Spleen (tissue), 11 donors: ENCODE measurements around the gene VASN. TPM values are rescaled to one million over a fixed set of nuclear protein-coding genes. Genes with fewer than 3 reads are reported as not detected.

Source experiments
- DNase-seq: peaks from one replicate; pipeline ENCODE4 v3.0.0-alpha.2; 2020
- H3K27ac ChIP-seq, 8 donors: fragments of 200-600 bp; sonication (generic) in 7 of 8; 1 replicate in 4 of 8; 2 replicates in 4 of 8; pipeline versions ENCODE4 v1.5.0 to v1.8.0; 2016 to 2021; ENCODE audit warnings: inconsistent platforms in 4 of 8, mild to moderate bottlenecking in 4 of 8, moderate library complexity in 1 of 8
- H3K27me3 ChIP-seq, 7 donors: fragments of 200-600 bp; sonication (generic) in 6 of 7; replicated peaks in 1 of 7; 1 replicate in 4 of 7; 2 replicates in 3 of 7; pipeline versions ENCODE4 v1.5.0 to v1.8.0; 2016 to 2021; ENCODE audit warnings: inconsistent platforms in 3 of 7, mild to moderate bottlenecking in 1 of 7
- H3K36me3 ChIP-seq, 6 donors: fragments of 200-600 bp; sonication (generic) in 5 of 6; 1 replicate in 4 of 6; 2 replicates in 2 of 6; pipeline versions ENCODE4 v1.5.0 to v1.8.0; 2016 to 2021; ENCODE audit warnings: inconsistent platforms in 2 of 6
- H3K4me1 ChIP-seq, 6 donors: fragments of 200-600 bp; sonication (generic) in 5 of 6; 1 replicate in 3 of 6; 2 replicates in 3 of 6; pipeline versions ENCODE4 v1.5.0 to v1.8.0; 2016 to 2021; ENCODE audit warnings: inconsistent platforms in 3 of 6
- H3K4me3 ChIP-seq, 8 donors: fragments of 200-600 bp; sonication (generic) in 7 of 8; 1 replicate in 4 of 8; 2 replicates in 4 of 8; pipeline versions ENCODE4 v1.5.0 to v1.8.0; 2016 to 2021; ENCODE audit warnings: inconsistent platforms in 4 of 8, mild to moderate bottlenecking in 4 of 8, moderate library complexity in 2 of 8
- H3K9me3 ChIP-seq, 8 donors: fragments of 200-600 bp; sonication (generic) in 7 of 8; 1 replicate in 4 of 8; 2 replicates in 4 of 8; pipeline versions ENCODE4 v1.5.0 to v1.8.0; 2016 to 2021; ENCODE audit warnings: inconsistent platforms in 4 of 8
- POLR2A ChIP-seq, 3 donors: fragments of 450-650 bp; IDR thresholded peaks; one replicate each; pipeline ENCODE4 v1.5.1; 2017; ENCODE audit warnings: antibody characterized with exemption in 3 of 3, mild to moderate bottlenecking in 1 of 3
- POLR2AphosphoS5 ChIP-seq, 3 donors: sonication (generic); formaldehyde crosslinking; IDR thresholded peaks; one replicate each; pipeline ENCODE4 v1.5.1; 2017; ENCODE audit warnings: antibody characterized with exemption in 3 of 3
- WGBS, 5 donors: extraction: QIAGEN DNeasy Blood & Tissue Kit in 3 of 5; methylation state at CpG; one replicate each; pipeline versions ENCODE4 v1.1.5 to v1.1.7; 2013 to 2018; 5-methylcytosine and 5-hydroxymethylcytosine counted together
- intact Hi-C: fragments of 100-400 bp; cut with DNase I; formaldehyde crosslinking; loops from one replicate; pipeline ENCODE4 v1.15.0; 2023; ENCODE audit warnings: low total_unique reads
- polyA plus RNA-seq, 3 donors: library from polyadenylated mRNA; stranded (reverse); fragments of 200-250 nt; gene quantifications; one replicate each; pipeline ENCODE4 v1.2.1, GENCODE V29; 2013
- total RNA-seq, 7 donors: library from RNA; depleted of rRNA in 3 of 7; stranded (reverse); fragments of >200 nt in 3 of 7; fragmentation: NEBNext Ultra II Directional in 4 of 7; extraction: Animal tissue kit (Norgen Biotek cat#: 25700) in 4 of 7; gene quantifications; one replicate each; pipeline versions ENCODE4 v1.1.0 to v1.2.1, GENCODE V29; 2016 to 2021
- TF ChIP-seq, protein P1 (sequence below), 11 experiments: fragments of 200-600 bp in 7 of 11; fragments of 450-650 bp in 4 of 11; sonication (generic) in 4 of 11; IDR thresholded peaks in 8 of 11; conservative IDR thresholded peaks in 3 of 11; 1 replicate in 7 of 11; 2 replicates in 4 of 11; pipeline versions ENCODE4 v1.4.0 to v1.8.0; 2016 to 2021; ENCODE audit warnings: antibody characterized with exemption in 11 of 11, inconsistent platforms in 4 of 11, mild to moderate bottlenecking in 1 of 11
- donor health status: healthy with polysubstance abuse.
- donor health status: DM: no; HTN: no; CAD: no; lungs with moderate emphysema.
- donor health status: DM: no; HTN: no; CAD: no.
- donor health status: Bipolar disorder and iron deficiency.
- donor health status: healthy.
- donor health status: DM: no; HTN: no; CAD: no.
- donor health status: DM: yes; HTN: yes; CAD: no.

Gene VASN
- total and polyA plus RNA-seq, 10 donors = 2.0 to 24.9 (median 11.2) TPM

DNA sequence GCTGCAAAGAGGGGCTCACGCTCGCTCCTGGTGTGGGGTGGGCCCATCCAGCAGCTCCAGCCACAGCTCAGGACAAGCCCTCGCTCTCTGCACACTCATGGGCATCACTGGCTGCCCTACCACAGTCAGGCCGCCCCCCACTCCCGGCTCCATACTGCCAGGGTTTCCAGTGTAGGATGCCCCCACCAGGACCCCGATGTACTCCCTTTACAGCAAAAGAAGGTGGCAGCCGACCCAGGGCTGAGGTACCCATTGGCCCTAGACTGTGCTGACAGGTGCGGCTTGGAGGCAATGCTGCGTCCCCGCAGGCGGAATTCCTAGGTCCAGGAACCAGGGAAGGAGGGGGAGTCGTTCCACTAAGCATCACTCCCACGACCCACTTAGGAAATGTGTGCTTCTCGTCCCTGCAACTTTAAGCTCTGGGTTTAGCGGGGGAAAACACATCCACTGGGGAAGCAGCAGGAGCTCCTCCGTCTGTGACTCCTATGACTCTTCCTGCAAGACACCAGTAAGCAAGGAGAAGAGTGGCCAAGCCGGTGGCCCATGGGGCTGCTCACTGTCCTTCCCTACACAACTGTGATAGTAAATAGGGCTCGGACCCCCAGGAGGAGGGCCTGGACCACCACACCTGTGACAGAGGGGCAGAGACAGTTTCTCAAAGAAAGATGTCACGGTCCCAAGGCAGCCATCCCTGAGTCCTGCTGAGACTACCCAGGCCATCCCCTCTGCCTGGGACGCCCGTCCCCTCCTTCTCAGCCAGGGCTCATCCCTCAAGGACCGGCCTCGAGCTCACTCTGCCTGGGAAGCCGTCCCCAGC is 31.7 kb downstream of the VASN start:
- TF ChIP-seq, protein P1, sequence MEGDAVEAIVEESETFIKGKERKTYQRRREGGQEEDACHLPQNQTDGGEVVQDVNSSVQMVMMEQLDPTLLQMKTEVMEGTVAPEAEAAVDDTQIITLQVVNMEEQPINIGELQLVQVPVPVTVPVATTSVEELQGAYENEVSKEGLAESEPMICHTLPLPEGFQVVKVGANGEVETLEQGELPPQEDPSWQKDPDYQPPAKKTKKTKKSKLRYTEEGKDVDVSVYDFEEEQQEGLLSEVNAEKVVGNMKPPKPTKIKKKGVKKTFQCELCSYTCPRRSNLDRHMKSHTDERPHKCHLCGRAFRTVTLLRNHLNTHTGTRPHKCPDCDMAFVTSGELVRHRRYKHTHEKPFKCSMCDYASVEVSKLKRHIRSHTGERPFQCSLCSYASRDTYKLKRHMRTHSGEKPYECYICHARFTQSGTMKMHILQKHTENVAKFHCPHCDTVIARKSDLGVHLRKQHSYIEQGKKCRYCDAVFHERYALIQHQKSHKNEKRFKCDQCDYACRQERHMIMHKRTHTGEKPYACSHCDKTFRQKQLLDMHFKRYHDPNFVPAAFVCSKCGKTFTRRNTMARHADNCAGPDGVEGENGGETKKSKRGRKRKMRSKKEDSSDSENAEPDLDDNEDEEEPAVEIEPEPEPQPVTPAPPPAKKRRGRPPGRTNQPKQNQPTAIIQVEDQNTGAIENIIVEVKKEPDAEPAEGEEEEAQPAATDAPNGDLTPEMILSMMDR (IDR thresholded peaks at IDR 0.05 in 8 of 11, conservative IDR thresholded peaks at IDR 0.05 in 3 of 11) = no peak
- no peak for TF ChIP-seq POLR2AphosphoS5 (IDR thresholded peaks at IDR 0.05)
- TF ChIP-seq POLR2A (IDR thresholded peaks at IDR 0.05) = no peak
- Histone ChIP-seq H3K4me1 (peaks cover 0 to 47% (median 11%) of the 10 kb centered on the region in 6 donors), H3K27ac (no peak overlapping the region), H3K27me3 (no peaks in the 10 kb centered on the region), H3K4me3 (no peak overlapping the region), H3K9me3 (no peaks in the 10 kb centered on the region), H3K36me3 (peaks cover 0 to 100% (median 86%) of the 10 kb centered on the region in 6 donors)
- WGBS, 5 donors = 84 to 90% (median 89%) methylated on average over 10 to 24 of the region's 24 CpGs
- intact Hi-C loops = loop anchor here (5.0 kb wide), 1 partner anchor 46 kb away; no protein-coding TSS in a partner anchor
- peak; percentile 63 for DNase-seq

DNA sequence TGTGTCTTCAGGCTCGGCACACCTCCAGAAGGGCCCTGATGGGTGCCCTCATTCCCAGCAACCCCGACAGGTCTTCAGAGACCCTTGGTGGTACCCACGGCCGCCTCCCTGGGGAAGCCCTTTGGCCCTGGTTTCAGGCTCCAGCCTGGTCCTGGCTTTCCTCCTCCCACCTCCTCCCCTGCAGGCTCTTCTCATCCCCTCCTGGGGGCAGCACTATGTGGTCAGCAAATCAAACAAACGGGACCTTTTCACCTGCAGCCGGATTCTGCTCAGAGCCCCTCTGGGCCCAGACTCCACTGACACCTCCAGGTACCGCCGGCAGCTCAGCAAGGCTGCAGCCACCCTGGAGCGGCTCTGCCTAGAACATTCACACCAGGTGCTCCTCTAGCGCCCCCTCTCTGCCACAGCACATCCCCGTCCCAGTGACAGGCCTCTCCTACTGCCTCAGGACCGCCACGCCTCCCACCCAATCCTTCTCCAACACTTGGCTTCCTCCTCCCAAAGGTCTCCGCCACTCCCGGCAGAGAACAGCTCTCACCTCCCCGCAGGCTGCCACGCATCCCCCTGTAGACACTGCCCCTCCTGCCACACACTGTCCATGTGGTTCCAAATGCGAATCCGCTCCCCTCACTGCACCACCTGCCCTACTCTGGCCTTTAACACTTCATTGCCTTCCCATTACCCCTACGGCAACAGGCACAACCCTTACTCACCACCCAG is 32.8 kb downstream of the VASN start:
- Histone ChIP-seq H3K27ac (no peak overlapping the region), H3K9me3 (no peaks in the 10 kb centered on the region), H3K36me3 (peaks cover 0 to 100% (median 91%) of the 10 kb centered on the region in 6 donors), H3K27me3 (no peaks in the 10 kb centered on the region), H3K4me1 (peaks cover 0 to 51% (median 12%) of the 10 kb centered on the region in 6 donors), H3K4me3 (no peak overlapping the region)
- WGBS, 5 donors = 79 to 84% (median 81%) methylated on average over 19 to 20 of the region's 20 CpGs
- TF ChIP-seq POLR2A (IDR thresholded peaks at IDR 0.05) (no peak), POLR2AphosphoS5 (IDR thresholded peaks at IDR 0.05) (peak in 1 of 3 donors; percentile 43)
- TF ChIP-seq, protein P1 (IDR thresholded peaks at IDR 0.05 in 8 of 11, conservative IDR thresholded peaks at IDR 0.05 in 3 of 11) = peak in 9 of 11 experiments; percentile 20 to 55 (median 41)
- DNase-seq = peak; percentile 80
- intact Hi-C loops = loop anchor here (5.0 kb wide), 1 partner anchor 47 kb away; no protein-coding TSS in a partner anchor

DNA sequence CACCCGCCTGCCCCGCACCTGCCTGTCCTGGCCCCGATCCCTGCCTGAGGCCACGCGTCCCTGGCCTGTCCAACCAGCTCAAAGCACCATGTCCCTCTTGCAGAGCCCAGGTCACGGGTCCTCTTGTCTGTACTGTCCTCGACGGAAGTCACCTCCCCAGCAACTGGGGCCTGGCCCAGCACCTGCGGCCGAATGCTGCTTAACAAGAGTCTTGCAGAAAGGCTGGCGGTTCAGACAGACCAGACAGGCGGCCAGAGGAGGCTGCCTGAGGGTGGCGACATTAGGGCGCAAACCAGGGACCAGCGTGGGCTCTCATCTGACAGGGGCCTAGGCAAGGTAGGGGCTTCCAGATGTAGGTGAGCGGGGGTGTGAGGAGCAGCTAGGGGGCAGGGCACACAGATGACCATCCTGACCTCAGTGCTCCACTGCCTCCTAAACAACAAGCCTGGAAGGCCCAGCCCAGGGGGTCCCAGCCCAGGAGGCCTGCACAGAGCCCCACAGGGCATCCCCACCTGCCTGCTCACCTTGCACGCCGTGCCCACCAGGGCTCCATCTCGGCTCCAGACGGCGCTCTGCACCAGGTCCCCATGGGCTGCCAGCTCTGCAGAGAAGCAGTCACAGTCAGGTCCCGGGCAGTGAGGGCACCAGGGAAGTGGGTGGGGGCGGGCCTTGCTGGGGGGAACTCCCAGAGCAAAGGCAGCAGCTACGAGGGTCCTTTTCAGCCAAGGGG is 33.5 kb downstream of the VASN start:
- peaks cover 0 to 51% (median 13%) of the 10 kb centered on the region in 6 donors for H3K4me1 ChIP-seq
- 86 to 96% (median 90%) methylated on average over 15 to 24 of the region's 24 CpGs for WGBS, 5 donors
- no peaks in the 10 kb centered on the region for H3K9me3 ChIP-seq
- H3K4me3 ChIP-seq = no peak overlapping the region
- intact Hi-C loops = loop anchor here (5.0 kb wide), 1 partner anchor 48 kb away; no protein-coding TSS in a partner anchor
- H3K36me3 ChIP-seq = peaks cover 0 to 100% (median 95%) of the 10 kb centered on the region in 6 donors
- peak; percentile 77 for DNase-seq
- no peak overlapping the region for H3K27ac ChIP-seq
- TF ChIP-seq, protein P1 (IDR thresholded peaks at IDR 0.05 in 8 of 11, conservative IDR thresholded peaks at IDR 0.05 in 3 of 11) = no peak
- peak in 1 of 3 donors; percentile 55 for TF ChIP-seq POLR2AphosphoS5 (IDR thresholded peaks at IDR 0.05)
- H3K27me3 ChIP-seq = no peaks in the 10 kb centered on the region
